ENCODE data around the gene BCL6.

- TF ChIP-seq, protein P1, sequence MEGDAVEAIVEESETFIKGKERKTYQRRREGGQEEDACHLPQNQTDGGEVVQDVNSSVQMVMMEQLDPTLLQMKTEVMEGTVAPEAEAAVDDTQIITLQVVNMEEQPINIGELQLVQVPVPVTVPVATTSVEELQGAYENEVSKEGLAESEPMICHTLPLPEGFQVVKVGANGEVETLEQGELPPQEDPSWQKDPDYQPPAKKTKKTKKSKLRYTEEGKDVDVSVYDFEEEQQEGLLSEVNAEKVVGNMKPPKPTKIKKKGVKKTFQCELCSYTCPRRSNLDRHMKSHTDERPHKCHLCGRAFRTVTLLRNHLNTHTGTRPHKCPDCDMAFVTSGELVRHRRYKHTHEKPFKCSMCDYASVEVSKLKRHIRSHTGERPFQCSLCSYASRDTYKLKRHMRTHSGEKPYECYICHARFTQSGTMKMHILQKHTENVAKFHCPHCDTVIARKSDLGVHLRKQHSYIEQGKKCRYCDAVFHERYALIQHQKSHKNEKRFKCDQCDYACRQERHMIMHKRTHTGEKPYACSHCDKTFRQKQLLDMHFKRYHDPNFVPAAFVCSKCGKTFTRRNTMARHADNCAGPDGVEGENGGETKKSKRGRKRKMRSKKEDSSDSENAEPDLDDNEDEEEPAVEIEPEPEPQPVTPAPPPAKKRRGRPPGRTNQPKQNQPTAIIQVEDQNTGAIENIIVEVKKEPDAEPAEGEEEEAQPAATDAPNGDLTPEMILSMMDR (IDR thresholded peaks at IDR 0.05; ENCODE audit: low read length): no peak
- no peak for TF ChIP-seq EZH2 (IDR thresholded peaks at IDR 0.05; ENCODE audit: borderline replicate concordance, low read length)
Observed at GRCh38 chr3:187738071-187738330, 7.3 kb downstream of the BCL6 start.
